Gastrocnemius medialis (tissue), 4 donors: ENCODE measurements around the gene RAB7A. TPM values are rescaled to one million over a fixed set of nuclear protein-coding genes. Genes with fewer than 3 reads are reported as not detected.

Experiments used
- ATAC-seq, 2 donors: fragments of 150-250 bp; one replicate each; pipeline ENCODE4 v1.9.1; 2016
- DNase-seq, 2 donors: peaks; one replicate each; pipeline ENCODE4 v3.0.0-alpha.2; 2019
- H3K27ac ChIP-seq, 4 donors: fragments of 200-600 bp; sonication (generic); 1 replicate in 1 of 4; 2 replicates in 3 of 4; pipeline ENCODE4 v1.5.1; 2016 to 2018; ENCODE audit warnings: mild to moderate bottlenecking in 2 of 4, moderate library complexity in 1 of 4
- H3K27me3 ChIP-seq, 3 donors: fragments of 200-600 bp; sonication (generic) in 2 of 3; 1 replicate in 1 of 3; 2 replicates in 2 of 3; pipeline versions ENCODE4 v1.5.1 to v1.6.0; 2016 to 2019; ENCODE audit warnings: mild to moderate bottlenecking in 1 of 3, moderate library complexity in 1 of 3
- H3K36me3 ChIP-seq, 2 donors: fragments of 200-600 bp; sonication (generic) in 1 of 2; one replicate each; pipeline ENCODE4 v1.5.1; 2017 to 2018
- H3K4me1 ChIP-seq, 2 donors: fragments of 200-600 bp; sonication (generic) in 1 of 2; one replicate each; pipeline ENCODE4 v1.5.1; 2016 to 2017; ENCODE audit warnings: mild to moderate bottlenecking in 2 of 2
- H3K4me3 ChIP-seq, 4 donors: fragments of 200-600 bp; sonication (generic) in 3 of 4; 1 replicate in 1 of 4; 2 replicates in 3 of 4; pipeline ENCODE4 v1.5.1; 2016 to 2019; ENCODE audit warnings: mild to moderate bottlenecking in 2 of 4
- H3K9me3 ChIP-seq, 3 donors: fragments of 200-600 bp; sonication (generic) in 2 of 3; 1 replicate in 1 of 3; 2 replicates in 2 of 3; pipeline ENCODE4 v1.5.1; 2016 to 2019
- CTCF ChIP-seq, 5 experiments: fragments of 450-650 bp in 3 of 5; fragments of 200-600 bp in 2 of 5; sonication (generic) in 2 of 5; IDR thresholded peaks in 4 of 5; conservative IDR thresholded peaks in 1 of 5; 1 replicate in 4 of 5; 2 replicates in 1 of 5; pipeline ENCODE4 v1.5.1; 2016 to 2019; ENCODE audit warnings: antibody characterized with exemption in 5 of 5, mild to moderate bottlenecking in 3 of 5, moderate library complexity in 3 of 5
- POLR2A ChIP-seq, 2 donors: fragments of 450-650 bp; IDR thresholded peaks; one replicate each; pipeline ENCODE4 v1.6.1; 2017; ENCODE audit warnings: antibody characterized with exemption in 2 of 2, mild to moderate bottlenecking in 2 of 2, moderate library complexity in 2 of 2
- in situ Hi-C, 4 donors: fragments of 200-750 bp; cut with MboI; loops; one replicate each; pipeline versions ENCODE4 v1.15.0 to v1.8.0; 2017; ENCODE audit warnings: low sequenced_read_pairs in 4 of 4
- intact Hi-C: fragments of 100-400 bp; cut with DNase I; formaldehyde crosslinking; loops from one replicate; pipeline ENCODE4 v1.15.1; 2023; ENCODE audit warnings: low total_unique reads
- total RNA-seq, 4 donors: library from RNA; depleted of rRNA; stranded (reverse); fragments of >200 nt; gene quantifications; one replicate each; pipeline versions ENCODE4 v1.1.0 to v1.2.3, GENCODE V29; 2016

RAB7A gene
- total RNA-seq, 4 donors from 2014 or later: 102 to 190 (median 149) TPM

- in situ Hi-C loops (no loop called here), intact Hi-C loops (no loop called here)
- Histone ChIP-seq H3K27me3 (no peaks in the 10 kb centered on the region), H3K4me1 (peaks cover 43 to 69% of the 10 kb centered on the region in 2 donors), H3K36me3 (peaks cover 0 to 19% of the 10 kb centered on the region in 2 donors), H3K9me3 (no peaks in the 10 kb centered on the region), H3K27ac (peak overlapping the region; percentile 94 to 99 (median 96)), H3K4me3 (no peak overlapping the region)
- TF ChIP-seq CTCF (IDR thresholded peaks at IDR 0.05 in 4 of 5, conservative IDR thresholded peaks at IDR 0.05 in 1 of 5): no peak
- no peak for TF ChIP-seq POLR2A (IDR thresholded peaks at IDR 0.05)
- no peak for ATAC-seq
- no peak for DNase-seq
Measured at GRCh38 chr3:128818186-128818787, 92.3 kb downstream of the RAB7A start.

GRCh38 chr3:128820252-128820839, 94.4 kb downstream of the RAB7A start:
- peaks cover 0 to 12% of the 10 kb centered on the region in 2 donors for H3K36me3 ChIP-seq
- ATAC-seq (no peak), DNase-seq (no peak)
- TF ChIP-seq CTCF (IDR thresholded peaks at IDR 0.05 in 4 of 5, conservative IDR thresholded peaks at IDR 0.05 in 1 of 5): no peak
- TF ChIP-seq POLR2A (IDR thresholded peaks at IDR 0.05): no peak
- in situ Hi-C loops (no loop called here), intact Hi-C loops (no loop called here)
- H3K9me3 ChIP-seq: no peaks in the 10 kb centered on the region
- no peaks in the 10 kb centered on the region for H3K27me3 ChIP-seq
- no peak overlapping the region for H3K4me3 ChIP-seq
- H3K4me1 ChIP-seq: peaks cover 41 to 67% of the 10 kb centered on the region in 2 donors
- peak overlapping the region; percentile 47 to 99 (median 72) for H3K27ac ChIP-seq

- H3K9me3 ChIP-seq: no peaks in the 10 kb centered on the region
- in situ Hi-C loops: no loop called here
- ATAC-seq (peak in 1 of 2 donors; percentile 0), DNase-seq (no peak)
- no peak overlapping the region for H3K4me3 ChIP-seq
- peak overlapping the region; percentile 13 to 86 (median 76) for H3K27ac ChIP-seq
- H3K36me3 ChIP-seq: peaks cover 0 to 8% of the 10 kb centered on the region in 2 donors
- no peaks in the 10 kb centered on the region for H3K27me3 ChIP-seq
- peaks cover 28 to 51% of the 10 kb centered on the region in 2 donors for H3K4me1 ChIP-seq
- no peak for TF ChIP-seq CTCF (IDR thresholded peaks at IDR 0.05 in 4 of 5, conservative IDR thresholded peaks at IDR 0.05 in 1 of 5)
- no peak for TF ChIP-seq POLR2A (IDR thresholded peaks at IDR 0.05)
- intact Hi-C loops: no loop called here
Measured at GRCh38 chr3:128823008-128823407, 97.0 kb downstream of the RAB7A start.

GRCh38 chr3:128823631-128824030, 97.6 kb downstream of the RAB7A start:
- peak overlapping the region; percentile 68 to 86 (median 76) for H3K27ac ChIP-seq
- H3K9me3 ChIP-seq: no peaks in the 10 kb centered on the region
- ATAC-seq (peak; percentile 25 to 37), DNase-seq (no peak)
- in situ Hi-C loops: no loop called here
- no peaks in the 10 kb centered on the region for H3K27me3 ChIP-seq
- H3K4me1 ChIP-seq: peaks cover 28 to 51% of the 10 kb centered on the region in 2 donors
- H3K4me3 ChIP-seq: no peak overlapping the region
- intact Hi-C loops: no loop called here
- TF ChIP-seq CTCF (IDR thresholded peaks at IDR 0.05 in 4 of 5, conservative IDR thresholded peaks at IDR 0.05 in 1 of 5): no peak
- TF ChIP-seq POLR2A (IDR thresholded peaks at IDR 0.05): no peak
- H3K36me3 ChIP-seq: peaks cover 0 to 2% of the 10 kb centered on the region in 2 donors
